Liver (tissue), 9 donors: ENCODE data around the gene ELF1. TPM values are rescaled to one million over a fixed set of nuclear protein-coding genes. Genes with fewer than 3 reads are reported as not detected.
"Not testable (repeated sequence)": the region's sequence is repeated elsewhere in the genome, so short reads cannot be mapped to it uniquely, and the experiment has no call there.

Source experiments
- DNase-seq: peaks from one replicate; pipeline ENCODE4 v3.0.0-alpha.2; 2017; ENCODE audit warnings: low spot score
- H3K27ac ChIP-seq, 2 donors: one replicate each; pipeline ENCODE4 v1.7.0; 2013; ENCODE audit warnings: inconsistent platforms in 2 of 2, low read length in 2 of 2, control low read depth in 1 of 2, low read depth in 1 of 2, mild to moderate bottlenecking in 1 of 2
- H3K27me3 ChIP-seq, 4 donors: one replicate each; pipeline versions ENCODE4 v1.6.1 to v1.7.0; 2013; ENCODE audit warnings: low read length in 3 of 4, inconsistent platforms in 1 of 4, mild to moderate bottlenecking in 1 of 4, moderate library complexity in 1 of 4; ENCODE audit not compliant: control insufficient read depth in 4 of 4, insufficient read depth in 4 of 4
- H3K36me3 ChIP-seq, 4 donors: one replicate each; pipeline versions ENCODE4 v1.6.1 to v1.7.0; 2013; ENCODE audit warnings: low read length in 3 of 4, mild to moderate bottlenecking in 3 of 4, low read depth in 1 of 4, moderate library complexity in 1 of 4; ENCODE audit not compliant: control insufficient read depth in 4 of 4, insufficient read depth in 3 of 4
- H3K4me1 ChIP-seq, 4 donors: one replicate each; pipeline versions ENCODE4 v1.6.1 to v1.7.0; 2013; ENCODE audit warnings: low read length in 3 of 4, mild to moderate bottlenecking in 3 of 4, moderate library complexity in 1 of 4; ENCODE audit not compliant: control insufficient read depth in 4 of 4, insufficient read depth in 4 of 4
- H3K4me3 ChIP-seq, 3 donors: one replicate each; pipeline versions ENCODE4 v1.6.1 to v1.7.0; 2013; ENCODE audit warnings: low read length in 3 of 3, control low read depth in 1 of 3, low read depth in 1 of 3, mild to moderate bottlenecking in 1 of 3
- H3K9ac ChIP-seq, 2 donors: one replicate each; pipeline ENCODE4 v1.7.0; 2013; ENCODE audit warnings: low read length in 2 of 2, mild to moderate bottlenecking in 2 of 2, moderate library complexity in 2 of 2, control low read depth in 1 of 2, low read depth in 1 of 2
- H3K9me3 ChIP-seq, 4 donors: one replicate each; pipeline versions ENCODE4 v1.6.1 to v1.7.0; 2013; ENCODE audit warnings: low read length in 3 of 4; ENCODE audit not compliant: control insufficient read depth in 4 of 4
- EGR1 ChIP-seq, 2 donors: IDR thresholded peaks; 2 replicates each; pipeline ENCODE4 v1.6.1; 2016 to 2018; ENCODE audit warnings: antibody characterized with exemption in 2 of 2, low read depth in 2 of 2
- FOXA1 ChIP-seq: IDR thresholded peaks from 2 replicates; pipeline ENCODE4 v1.6.1; 2016; ENCODE audit warnings: antibody characterized with exemption
- GABPA ChIP-seq, 2 donors: IDR thresholded peaks in 1 of 2; conservative IDR thresholded peaks in 1 of 2; 2 replicates each; pipeline ENCODE4 v1.6.1; 2016; ENCODE audit warnings: antibody characterized with exemption in 2 of 2, mild to moderate bottlenecking in 1 of 2, moderate library complexity in 1 of 2
- HNF4A ChIP-seq, 2 donors: conservative IDR thresholded peaks; 2 replicates each; pipeline ENCODE4 v1.6.1; 2016; ENCODE audit warnings: antibody characterized with exemption in 2 of 2, mild to moderate bottlenecking in 2 of 2
- RAD21 ChIP-seq, 2 donors: IDR thresholded peaks; 2 replicates each; pipeline ENCODE4 v1.6.1; 2016; ENCODE audit warnings: antibody characterized with exemption in 2 of 2, mild to moderate bottlenecking in 2 of 2
- RXRA ChIP-seq, 2 donors: IDR thresholded peaks; 2 replicates each; pipeline ENCODE4 v1.6.1; 2017 to 2018; ENCODE audit warnings: antibody characterized with exemption in 2 of 2, mild to moderate bottlenecking in 1 of 2
- SP1 ChIP-seq: IDR thresholded peaks from 2 replicates; pipeline ENCODE4 v1.6.1; 2018; ENCODE audit warnings: antibody characterized with exemption, mild to moderate bottlenecking
- TAF1 ChIP-seq: conservative IDR thresholded peaks from 2 replicates; pipeline ENCODE4 v1.6.1; 2016; ENCODE audit warnings: antibody characterized with exemption, mild to moderate bottlenecking
- WGBS: extraction: QIAGEN DNeasy Blood & Tissue Kit; methylation state at CpG from one replicate; pipeline ENCODE4 v1.1.7; 2013; 5-methylcytosine and 5-hydroxymethylcytosine counted together
- polyA plus RNA-seq, 2 donors: library from polyadenylated mRNA; stranded (reverse) in 1 of 2; unstranded in 1 of 2; fragments of 200-250 nt in 1 of 2; fragments of >200 nt in 1 of 2; fragmentation: Nextera tagmentation in 1 of 2; extraction: Ambion mirVana in 1 of 2; gene quantifications; one replicate each; pipeline versions ENCODE4 v1.2.1 to v1.2.3, GENCODE V29; 2013 to 2015
- total RNA-seq, 2 donors: library from RNA; depleted of rRNA; stranded (reverse); fragments of >200 nt; gene quantifications; one replicate each; pipeline ENCODE4 v1.2.3, GENCODE V29; 2014
- TF ChIP-seq, protein P1 (sequence below): IDR thresholded peaks from 2 replicates; pipeline ENCODE4 v1.6.1; 2016; ENCODE audit warnings: antibody characterized with exemption, mild to moderate bottlenecking
- TF ChIP-seq, protein P2 (sequence below): IDR thresholded peaks from 2 replicates; pipeline ENCODE4 v1.6.1; 2016; ENCODE audit warnings: antibody characterized with exemption
- TF ChIP-seq, protein P3 (sequence below): IDR thresholded peaks from 2 replicates; pipeline ENCODE4 v1.6.1; 2016; ENCODE audit warnings: antibody characterized with exemption
- TF ChIP-seq, protein P4 (sequence below): IDR thresholded peaks from 2 replicates; pipeline ENCODE4 v1.6.1; 2016; ENCODE audit warnings: antibody characterized with exemption
- donor health status: healthy.
- donor health status: healthy.
- donor health status: healthy.
- donor health status: healthy.
- donor health status: healthy.

ELF1 gene
- total and polyA plus RNA-seq, 4 donors: 15.3 to 57.2 (median 26.5) TPM

DNA sequence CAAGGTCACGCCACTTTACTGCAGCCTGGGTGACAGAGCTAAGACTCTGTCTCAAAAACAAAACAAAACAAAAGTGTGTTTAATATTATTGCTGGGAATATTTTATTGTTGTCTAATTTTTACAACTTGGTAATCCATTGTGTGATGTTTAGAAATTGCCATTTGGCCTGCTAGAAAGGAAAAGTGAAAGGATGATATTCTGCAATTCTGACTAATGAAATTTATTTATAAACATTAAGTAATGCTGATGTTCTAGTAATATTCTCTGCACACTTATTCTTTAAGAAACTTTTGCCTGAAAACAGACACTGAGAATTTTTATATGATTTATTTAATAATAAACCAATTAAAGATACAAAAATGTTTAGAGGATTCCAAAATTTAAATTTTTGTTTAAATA is 87.4 kb downstream of the ELF1 start:
- 0% methylated on average over 1 of the region's 1 CpG for WGBS

DNA sequence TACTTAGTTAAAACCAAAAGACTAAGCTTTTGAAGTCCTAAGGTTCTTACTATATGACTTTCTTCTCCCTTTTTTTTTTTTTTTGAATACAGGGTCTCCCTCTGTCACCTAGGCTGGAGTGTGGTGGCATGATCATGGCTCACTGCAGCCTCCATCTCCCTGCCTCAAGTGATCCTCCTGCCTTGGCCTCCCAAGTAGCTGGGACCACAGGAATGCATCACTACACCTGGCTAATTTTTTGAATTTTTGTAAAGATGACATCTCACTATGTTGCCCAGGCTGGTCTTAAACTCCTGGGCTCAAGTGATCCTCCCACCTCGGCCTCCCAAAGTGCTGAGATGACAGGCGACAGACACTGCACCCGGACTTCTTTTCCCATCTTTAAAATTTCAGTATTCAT is 89.2 kb downstream of the ELF1 start:
- DNase-seq, H3K27ac ChIP-seq, H3K9ac ChIP-seq, H3K27me3 ChIP-seq, H3K9me3 ChIP-seq, H3K4me1 ChIP-seq, H3K4me3 ChIP-seq: not testable (repeated sequence)
- WGBS: over 99% methylated on average over 3 of the region's 3 CpGs
- peaks cover 4 to 19% (median 11%) of the 10 kb centered on the region in 4 donors for H3K36me3 ChIP-seq

More for the DNA sequence above, 87.4 kb downstream of the ELF1 start:
- Histone ChIP-seq H3K36me3 (peaks cover 4 to 19% (median 13%) of the 10 kb centered on the region in 4 donors), H3K27ac (no peak overlapping the region), H3K9ac (no peak overlapping the region), H3K27me3 (no peaks in the 10 kb centered on the region), H3K9me3 (no peaks in the 10 kb centered on the region), H3K4me3 (no peak overlapping the region), H3K4me1 (peaks cover 0 to 5% (median 2%) of the 10 kb centered on the region in 4 donors)
- no peak for TF ChIP-seq FOXA1
- no peak for TF ChIP-seq SP1
- TF ChIP-seq RXRA (IDR thresholded peaks at IDR 0.05): no peak
- TF ChIP-seq, protein P1, sequence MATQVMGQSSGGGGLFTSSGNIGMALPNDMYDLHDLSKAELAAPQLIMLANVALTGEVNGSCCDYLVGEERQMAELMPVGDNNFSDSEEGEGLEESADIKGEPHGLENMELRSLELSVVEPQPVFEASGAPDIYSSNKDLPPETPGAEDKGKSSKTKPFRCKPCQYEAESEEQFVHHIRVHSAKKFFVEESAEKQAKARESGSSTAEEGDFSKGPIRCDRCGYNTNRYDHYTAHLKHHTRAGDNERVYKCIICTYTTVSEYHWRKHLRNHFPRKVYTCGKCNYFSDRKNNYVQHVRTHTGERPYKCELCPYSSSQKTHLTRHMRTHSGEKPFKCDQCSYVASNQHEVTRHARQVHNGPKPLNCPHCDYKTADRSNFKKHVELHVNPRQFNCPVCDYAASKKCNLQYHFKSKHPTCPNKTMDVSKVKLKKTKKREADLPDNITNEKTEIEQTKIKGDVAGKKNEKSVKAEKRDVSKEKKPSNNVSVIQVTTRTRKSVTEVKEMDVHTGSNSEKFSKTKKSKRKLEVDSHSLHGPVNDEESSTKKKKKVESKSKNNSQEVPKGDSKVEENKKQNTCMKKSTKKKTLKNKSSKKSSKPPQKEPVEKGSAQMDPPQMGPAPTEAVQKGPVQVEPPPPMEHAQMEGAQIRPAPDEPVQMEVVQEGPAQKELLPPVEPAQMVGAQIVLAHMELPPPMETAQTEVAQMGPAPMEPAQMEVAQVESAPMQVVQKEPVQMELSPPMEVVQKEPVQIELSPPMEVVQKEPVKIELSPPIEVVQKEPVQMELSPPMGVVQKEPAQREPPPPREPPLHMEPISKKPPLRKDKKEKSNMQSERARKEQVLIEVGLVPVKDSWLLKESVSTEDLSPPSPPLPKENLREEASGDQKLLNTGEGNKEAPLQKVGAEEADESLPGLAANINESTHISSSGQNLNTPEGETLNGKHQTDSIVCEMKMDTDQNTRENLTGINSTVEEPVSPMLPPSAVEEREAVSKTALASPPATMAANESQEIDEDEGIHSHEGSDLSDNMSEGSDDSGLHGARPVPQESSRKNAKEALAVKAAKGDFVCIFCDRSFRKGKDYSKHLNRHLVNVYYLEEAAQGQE: no peak
- no peak for TF ChIP-seq TAF1
- DNase-seq: no peak

DNA sequence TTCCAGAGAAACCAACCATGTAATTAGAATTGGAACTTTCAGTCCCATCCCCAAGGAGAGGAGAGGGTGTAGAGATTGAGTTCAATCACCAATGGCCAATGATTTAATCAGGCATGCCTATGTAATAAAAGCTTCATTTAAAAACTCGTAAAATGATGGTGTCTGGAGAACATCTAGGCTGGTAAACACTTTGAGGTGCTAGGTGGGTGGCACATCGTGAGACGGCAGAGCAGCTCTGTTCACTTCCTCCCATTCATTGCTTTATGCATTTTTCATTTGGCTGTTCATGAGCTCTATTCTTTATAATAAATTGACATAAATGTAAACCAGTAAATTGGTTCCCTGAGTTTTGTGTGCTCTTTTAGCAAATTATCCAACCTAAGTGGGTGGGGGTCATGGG is 90.1 kb downstream of the ELF1 start:
- WGBS: 92% methylated on average over 3 of the region's 3 CpGs

More for the DNA sequence above, 90.1 kb downstream of the ELF1 start:
- no peak overlapping the region for H3K27ac ChIP-seq
- no peak for DNase-seq
- no peaks in the 10 kb centered on the region for H3K9me3 ChIP-seq
- H3K4me3 ChIP-seq: no peak overlapping the region
- no peaks in the 10 kb centered on the region for H3K4me1 ChIP-seq
- no peak overlapping the region for H3K9ac ChIP-seq
- H3K27me3 ChIP-seq: no peaks in the 10 kb centered on the region
- peaks cover 4 to 19% (median 11%) of the 10 kb centered on the region in 4 donors for H3K36me3 ChIP-seq
- TF ChIP-seq EGR1 (IDR thresholded peaks at IDR 0.05; ENCODE audit: low read depth in 2 of 2): no peak
- TF ChIP-seq HNF4A (conservative IDR thresholded peaks at IDR 0.05): no peak
- TF ChIP-seq, protein P2, sequence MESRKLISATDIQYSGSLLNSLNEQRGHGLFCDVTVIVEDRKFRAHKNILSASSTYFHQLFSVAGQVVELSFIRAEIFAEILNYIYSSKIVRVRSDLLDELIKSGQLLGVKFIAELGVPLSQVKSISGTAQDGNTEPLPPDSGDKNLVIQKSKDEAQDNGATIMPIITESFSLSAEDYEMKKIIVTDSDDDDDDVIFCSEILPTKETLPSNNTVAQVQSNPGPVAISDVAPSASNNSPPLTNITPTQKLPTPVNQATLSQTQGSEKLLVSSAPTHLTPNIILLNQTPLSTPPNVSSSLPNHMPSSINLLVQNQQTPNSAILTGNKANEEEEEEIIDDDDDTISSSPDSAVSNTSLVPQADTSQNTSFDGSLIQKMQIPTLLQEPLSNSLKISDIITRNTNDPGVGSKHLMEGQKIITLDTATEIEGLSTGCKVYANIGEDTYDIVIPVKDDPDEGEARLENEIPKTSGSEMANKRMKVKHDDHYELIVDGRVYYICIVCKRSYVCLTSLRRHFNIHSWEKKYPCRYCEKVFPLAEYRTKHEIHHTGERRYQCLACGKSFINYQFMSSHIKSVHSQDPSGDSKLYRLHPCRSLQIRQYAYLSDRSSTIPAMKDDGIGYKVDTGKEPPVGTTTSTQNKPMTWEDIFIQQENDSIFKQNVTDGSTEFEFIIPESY: no peak
- no peak for TF ChIP-seq GABPA (IDR thresholded peaks at IDR 0.05 in 1 of 2, conservative IDR thresholded peaks at IDR 0.05 in 1 of 2)
- TF ChIP-seq, protein P3, sequence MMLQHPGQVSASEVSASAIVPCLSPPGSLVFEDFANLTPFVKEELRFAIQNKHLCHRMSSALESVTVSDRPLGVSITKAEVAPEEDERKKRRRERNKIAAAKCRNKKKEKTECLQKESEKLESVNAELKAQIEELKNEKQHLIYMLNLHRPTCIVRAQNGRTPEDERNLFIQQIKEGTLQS: no peak
- no peak for TF ChIP-seq RAD21 (IDR thresholded peaks at IDR 0.05)
- TF ChIP-seq, protein P4, sequence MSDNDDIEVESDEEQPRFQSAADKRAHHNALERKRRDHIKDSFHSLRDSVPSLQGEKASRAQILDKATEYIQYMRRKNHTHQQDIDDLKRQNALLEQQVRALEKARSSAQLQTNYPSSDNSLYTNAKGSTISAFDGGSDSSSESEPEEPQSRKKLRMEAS: no peak
